ENCODE results near the gene LSMEM2.
"Not testable (repeated sequence)": the region's sequence is repeated elsewhere in the genome, so short reads cannot be mapped to it uniquely, and the experiment has no call there.

Gene LSMEM2

GRCh38 chr3:50245831-50246516, 32.9 kb upstream of the LSMEM2 start:
- DNase-seq (ENCODE audit: low spot score): peak; percentile 95

GRCh38 chr3:50246517-50246954, 32.4 kb upstream of the LSMEM2 start:
- DNase-seq (ENCODE audit: low spot score): no peak

- DNase-seq (ENCODE audit: low spot score): no peak
Observed at GRCh38 chr3:50248387-50248786, 30.5 kb upstream of the LSMEM2 start.

- DNase-seq (ENCODE audit: low spot score): no peak
Observed at GRCh38 chr3:50249457-50249856, 29.4 kb upstream of the LSMEM2 start.

GRCh38 chr3:50250514-50250913, 28.4 kb upstream of the LSMEM2 start:
- DNase-seq (ENCODE audit: low spot score): no peak

DNA sequence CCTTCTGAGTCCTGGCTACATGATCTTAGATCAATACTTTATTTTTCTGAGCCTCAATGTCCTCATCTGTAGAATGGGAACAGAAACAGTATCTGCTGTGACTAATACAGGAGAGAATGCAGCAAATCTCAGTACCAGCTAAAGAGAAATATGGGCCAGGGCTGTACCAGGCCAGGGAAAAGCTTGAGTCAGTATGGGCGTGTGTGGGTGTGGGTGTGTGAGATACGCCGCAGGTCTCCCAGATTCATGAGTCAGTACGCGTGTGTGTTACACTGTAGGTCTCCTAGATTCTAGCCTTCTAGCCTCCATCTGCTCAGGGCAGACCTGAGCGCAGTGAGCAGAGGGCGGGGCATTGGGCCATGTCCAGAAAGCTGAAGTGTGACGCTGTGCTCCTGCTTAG, 27.7 kb upstream of the LSMEM2 start:
- no peak for DNase-seq (ENCODE audit: low spot score)

DNA sequence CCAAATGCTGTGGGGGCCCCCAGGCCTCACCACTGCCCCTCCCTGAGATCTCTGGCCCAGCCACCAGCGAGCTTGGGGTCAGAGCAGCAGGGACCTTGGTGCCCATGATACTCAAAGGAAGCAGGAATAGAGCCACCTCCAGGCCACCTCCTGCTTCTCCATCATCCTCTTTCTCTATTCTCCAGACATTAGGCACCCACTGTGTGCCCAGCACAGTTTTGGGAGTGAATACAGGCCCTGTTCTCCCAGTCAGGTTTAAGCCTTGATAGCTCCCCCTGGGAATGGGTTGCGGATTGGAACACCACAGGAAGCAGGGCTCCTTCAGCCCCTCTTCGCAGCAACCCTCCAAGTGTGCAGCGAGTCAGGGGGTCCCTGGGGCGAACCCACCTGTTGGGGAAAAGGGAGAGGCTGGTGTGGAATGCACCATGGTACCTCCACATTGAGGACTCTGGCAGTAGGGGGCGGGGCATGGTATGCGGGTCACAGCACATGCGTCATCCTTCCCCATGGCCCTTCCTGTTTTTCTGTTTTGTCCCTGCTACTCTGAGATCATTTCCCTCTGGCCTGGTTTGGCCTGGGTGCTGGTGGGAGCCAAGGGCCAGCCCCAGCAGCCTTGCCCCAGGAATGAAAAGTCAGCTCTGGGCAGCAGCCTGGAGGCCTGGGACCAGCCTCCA, 24.2 kb upstream of the LSMEM2 start:
- DNase-seq (ENCODE audit: low spot score): no peak

DNA sequence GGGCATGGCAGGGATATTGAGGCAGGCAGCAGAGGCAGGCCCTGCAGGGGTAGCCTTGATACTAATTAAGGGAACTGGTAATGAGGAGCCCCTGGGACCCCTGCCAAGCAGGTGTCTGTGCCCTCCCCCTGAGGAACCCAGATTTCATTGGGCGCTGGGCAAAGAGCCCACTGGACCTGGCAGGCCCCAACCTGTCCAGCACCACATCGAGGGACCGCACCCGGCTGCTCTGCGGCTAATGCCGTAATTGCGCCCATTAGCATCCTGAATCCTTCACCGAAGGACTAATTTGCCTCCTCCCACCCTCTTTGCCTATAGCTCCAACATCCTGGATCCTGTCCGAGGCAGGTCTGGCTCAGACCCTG, 23.7 kb upstream of the LSMEM2 start:
- no peak for DNase-seq (ENCODE audit: low spot score)

DNA sequence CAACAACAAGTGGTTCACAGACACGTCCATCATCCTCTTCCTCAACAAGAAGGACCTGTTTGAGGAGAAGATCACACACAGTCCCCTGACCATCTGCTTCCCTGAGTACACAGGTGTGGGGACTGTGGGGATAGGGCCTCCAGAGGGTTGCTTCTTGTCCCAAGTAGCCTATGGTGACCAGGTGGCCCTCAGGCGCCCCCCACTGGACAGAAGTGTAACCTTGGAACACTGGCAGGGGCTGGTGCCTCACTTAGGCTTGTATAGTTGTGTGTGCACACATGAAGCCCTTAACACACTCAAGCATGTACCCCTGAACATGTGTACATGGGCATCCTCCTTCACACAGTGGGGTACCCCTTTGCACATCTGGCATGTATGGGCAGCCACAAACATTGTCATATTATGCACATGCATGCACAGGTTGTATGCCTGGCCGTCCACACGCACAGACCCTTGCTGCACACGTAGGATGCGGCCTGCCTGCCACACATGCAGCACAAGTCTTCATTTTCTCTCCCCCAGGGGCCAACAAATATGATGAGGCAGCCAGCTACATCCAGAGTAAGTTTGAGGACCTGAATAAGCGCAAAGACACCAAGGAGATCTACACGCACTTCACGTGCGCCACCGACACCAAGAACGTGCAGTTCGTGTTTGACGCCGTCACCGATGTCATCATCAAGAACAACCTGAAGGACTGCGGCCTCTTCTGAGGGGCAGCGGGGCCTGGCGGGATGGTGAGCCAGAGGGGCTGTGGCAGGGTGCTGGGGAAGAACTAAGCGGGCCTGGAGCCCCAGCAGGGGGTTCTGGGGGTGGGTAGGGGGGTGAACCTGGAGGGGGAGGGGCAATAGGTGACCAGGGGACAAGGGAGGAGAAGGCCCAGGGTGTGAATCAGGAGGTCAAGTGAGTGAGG, 21.7 kb upstream of the LSMEM2 start:
- peak; percentile 60 for DNase-seq (ENCODE audit: low spot score)

- DNase-seq (ENCODE audit: low spot score): no peak
Observed at GRCh38 chr3:50258029-50258680, 20.7 kb upstream of the LSMEM2 start.

GRCh38 chr3:50258979-50259378, 19.9 kb upstream of the LSMEM2 start:
- DNase-seq (ENCODE audit: low spot score): no peak

DNA sequence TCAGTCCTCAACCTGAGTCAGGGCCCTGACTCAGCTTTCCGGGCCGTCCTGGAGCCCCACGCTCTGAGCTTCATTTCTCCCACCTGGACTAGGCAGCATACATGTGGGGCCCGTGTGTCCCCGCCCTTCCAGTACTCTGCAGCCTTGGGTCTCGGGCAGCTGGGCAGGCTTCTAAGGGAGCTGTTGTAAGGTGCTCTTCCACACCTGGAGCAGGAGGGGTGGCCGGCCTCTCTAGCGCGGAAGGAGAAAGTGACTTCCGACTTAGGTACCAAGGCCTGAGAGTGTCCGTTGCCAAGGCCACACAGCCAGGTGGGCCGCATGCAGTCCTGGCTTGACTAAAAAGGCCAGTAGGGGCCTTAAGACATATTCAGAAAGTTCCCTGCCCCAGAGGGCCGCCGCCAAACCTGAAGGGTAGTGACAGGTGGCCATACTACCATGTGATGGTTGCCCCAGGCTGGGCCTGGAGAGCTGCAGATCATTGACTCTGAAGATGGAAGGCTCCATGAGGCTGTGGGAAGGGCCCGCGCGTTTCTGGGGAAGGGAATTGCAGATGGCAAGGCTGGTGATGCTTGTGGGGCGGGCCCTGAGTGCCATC, 19.4 kb upstream of the LSMEM2 start:
- no peak for DNase-seq (ENCODE audit: low spot score)

DNA sequence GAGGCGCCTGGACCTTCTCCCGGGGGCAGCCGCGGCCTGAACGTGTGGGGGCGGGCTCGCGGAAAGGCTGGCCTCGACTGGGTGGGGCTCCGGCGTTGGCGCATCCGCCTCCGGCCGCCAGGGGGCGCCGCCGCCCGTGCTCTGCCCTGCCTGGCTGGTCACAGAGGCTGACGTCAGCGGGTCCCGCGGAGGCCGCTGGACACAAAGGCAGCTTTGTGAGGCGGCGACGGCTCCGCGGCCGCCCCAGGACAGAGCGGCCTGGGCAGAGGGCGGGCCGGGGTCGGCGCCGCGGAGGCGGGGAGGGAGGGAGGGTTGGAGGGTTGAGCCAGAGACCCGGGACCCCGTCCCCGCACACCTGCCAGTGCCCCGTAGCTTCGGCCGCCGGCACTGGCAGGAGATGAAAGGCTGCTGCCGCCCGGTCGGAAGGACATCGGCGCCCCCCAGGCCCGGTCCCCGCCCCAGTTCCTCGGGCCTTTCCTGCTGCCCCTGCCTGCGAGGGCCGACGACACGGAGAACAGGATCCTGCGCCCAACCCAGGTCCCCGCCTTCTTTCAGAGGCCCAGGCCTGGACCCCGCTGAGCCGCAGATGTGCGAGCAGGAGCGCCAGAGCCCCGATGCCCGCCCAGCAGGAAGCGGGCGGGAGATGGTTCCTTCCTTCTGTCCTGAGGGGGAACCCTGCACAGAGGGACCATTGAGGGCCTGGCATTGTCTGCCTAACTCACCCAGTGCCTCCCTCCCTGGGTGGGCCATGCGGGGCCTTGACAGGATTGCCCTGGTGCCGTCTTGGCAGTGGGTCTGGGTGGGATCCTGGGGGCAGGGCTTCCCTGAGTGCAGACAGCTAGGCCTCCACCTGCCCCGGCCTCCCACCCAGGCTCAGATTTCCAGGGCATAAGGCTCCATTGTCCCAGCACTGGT, 18.6 kb upstream of the LSMEM2 start:
- DNase-seq (ENCODE audit: low spot score): peak; percentile 98

GRCh38 chr3:50260942-50261441, 17.9 kb upstream of the LSMEM2 start:
- DNase-seq (ENCODE audit: low spot score): no peak

GRCh38 chr3:50261505-50261904, 17.4 kb upstream of the LSMEM2 start:
- DNase-seq (ENCODE audit: low spot score): no peak

DNA sequence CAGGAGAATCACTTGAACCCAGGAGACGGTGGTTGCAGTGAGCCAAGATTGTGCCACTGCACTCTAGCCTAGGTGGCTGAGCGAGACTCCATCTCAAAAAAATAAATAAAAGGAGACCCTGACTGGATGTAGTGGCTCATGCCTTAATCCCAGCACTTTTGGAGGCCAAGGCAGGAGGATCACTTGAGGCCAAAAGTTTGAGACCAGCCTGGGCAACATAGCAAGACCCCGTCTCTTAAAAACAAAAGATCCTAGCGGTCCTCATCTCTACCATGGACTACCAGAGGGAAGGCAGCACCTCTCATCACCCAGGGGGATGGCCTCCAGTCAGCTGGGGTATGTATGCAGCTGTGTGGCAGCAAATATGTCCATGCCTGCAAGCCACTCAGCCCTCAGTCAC, 16.7 kb upstream of the LSMEM2 start:
- DNase-seq (ENCODE audit: low spot score): not testable (repeated sequence)

DNA sequence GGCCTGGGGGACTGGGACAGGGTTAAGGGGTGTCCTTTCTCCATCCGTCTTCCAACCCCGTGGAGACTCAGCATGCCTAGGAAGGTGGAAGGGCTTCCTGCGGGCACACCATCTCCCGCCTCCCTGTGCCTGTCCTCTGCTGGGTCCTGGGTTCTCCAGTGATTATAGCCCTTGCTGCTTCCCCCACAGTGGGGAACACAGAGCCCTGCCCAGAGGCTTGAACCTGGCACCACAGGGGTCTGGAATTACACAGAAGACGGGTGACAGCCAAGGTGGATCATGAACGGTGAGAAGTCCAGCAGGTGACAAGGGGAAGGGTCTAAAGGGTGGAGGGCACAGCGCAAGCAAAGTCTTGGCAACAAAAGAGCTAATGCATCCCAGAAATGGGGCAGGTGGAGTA, 16.1 kb upstream of the LSMEM2 start:
- no peak for DNase-seq (ENCODE audit: low spot score)

GRCh38 chr3:50263478-50264382, 15.2 kb upstream of the LSMEM2 start:
- DNase-seq (ENCODE audit: low spot score): no peak

- DNase-seq (ENCODE audit: low spot score): no peak
Observed at GRCh38 chr3:50264383-50264963, 14.4 kb upstream of the LSMEM2 start.
